ENCODE results near the gene GTPBP4.

DNA sequence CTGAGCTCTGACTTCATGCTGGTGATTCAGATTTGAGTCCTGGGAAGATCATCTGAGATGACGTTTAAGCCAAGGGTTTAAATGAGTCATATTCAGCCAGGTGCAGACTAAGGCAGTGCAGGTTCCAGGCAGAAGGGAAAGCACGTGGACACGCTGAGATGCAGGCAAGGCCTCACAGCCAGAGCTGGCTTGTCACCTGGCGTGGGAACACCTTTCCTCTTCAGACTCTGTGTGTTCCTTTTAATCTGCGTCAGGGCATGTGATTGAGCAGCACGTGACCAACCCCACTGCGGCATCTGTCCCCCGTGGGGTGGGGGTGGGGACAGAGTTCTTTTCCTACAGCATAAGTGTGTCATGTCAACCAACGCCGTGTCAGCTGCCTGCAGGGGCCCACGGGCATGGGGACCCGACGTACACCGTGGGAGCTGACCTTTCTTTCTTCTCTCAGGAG is 48.1 kb downstream of the GTPBP4 start:
- TF ChIP-seq, protein P1, sequence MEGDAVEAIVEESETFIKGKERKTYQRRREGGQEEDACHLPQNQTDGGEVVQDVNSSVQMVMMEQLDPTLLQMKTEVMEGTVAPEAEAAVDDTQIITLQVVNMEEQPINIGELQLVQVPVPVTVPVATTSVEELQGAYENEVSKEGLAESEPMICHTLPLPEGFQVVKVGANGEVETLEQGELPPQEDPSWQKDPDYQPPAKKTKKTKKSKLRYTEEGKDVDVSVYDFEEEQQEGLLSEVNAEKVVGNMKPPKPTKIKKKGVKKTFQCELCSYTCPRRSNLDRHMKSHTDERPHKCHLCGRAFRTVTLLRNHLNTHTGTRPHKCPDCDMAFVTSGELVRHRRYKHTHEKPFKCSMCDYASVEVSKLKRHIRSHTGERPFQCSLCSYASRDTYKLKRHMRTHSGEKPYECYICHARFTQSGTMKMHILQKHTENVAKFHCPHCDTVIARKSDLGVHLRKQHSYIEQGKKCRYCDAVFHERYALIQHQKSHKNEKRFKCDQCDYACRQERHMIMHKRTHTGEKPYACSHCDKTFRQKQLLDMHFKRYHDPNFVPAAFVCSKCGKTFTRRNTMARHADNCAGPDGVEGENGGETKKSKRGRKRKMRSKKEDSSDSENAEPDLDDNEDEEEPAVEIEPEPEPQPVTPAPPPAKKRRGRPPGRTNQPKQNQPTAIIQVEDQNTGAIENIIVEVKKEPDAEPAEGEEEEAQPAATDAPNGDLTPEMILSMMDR (IDR thresholded peaks at IDR 0.05 in 2 of 3, conservative IDR thresholded peaks at IDR 0.05 in 1 of 3; ENCODE audit: borderline replicate concordance in 1 of 3, insufficient read depth in 1 of 3, low read depth in 2 of 3, low read length in 2 of 3): no peak
- no peak for TF ChIP-seq YY1 (IDR thresholded peaks at IDR 0.05; ENCODE audit: extremely low read depth, insufficient replicate concordance, low read depth, low read length)
- TF ChIP-seq POLR2AphosphoS5 (IDR thresholded peaks at IDR 0.05; ENCODE audit: low read depth, low read length): no peak
- no peak for TF ChIP-seq POLR2A (IDR thresholded peaks at IDR 0.05; ENCODE audit: borderline replicate concordance, extremely low read depth, insufficient read depth, insufficient read length)
- TF ChIP-seq, protein P2, sequence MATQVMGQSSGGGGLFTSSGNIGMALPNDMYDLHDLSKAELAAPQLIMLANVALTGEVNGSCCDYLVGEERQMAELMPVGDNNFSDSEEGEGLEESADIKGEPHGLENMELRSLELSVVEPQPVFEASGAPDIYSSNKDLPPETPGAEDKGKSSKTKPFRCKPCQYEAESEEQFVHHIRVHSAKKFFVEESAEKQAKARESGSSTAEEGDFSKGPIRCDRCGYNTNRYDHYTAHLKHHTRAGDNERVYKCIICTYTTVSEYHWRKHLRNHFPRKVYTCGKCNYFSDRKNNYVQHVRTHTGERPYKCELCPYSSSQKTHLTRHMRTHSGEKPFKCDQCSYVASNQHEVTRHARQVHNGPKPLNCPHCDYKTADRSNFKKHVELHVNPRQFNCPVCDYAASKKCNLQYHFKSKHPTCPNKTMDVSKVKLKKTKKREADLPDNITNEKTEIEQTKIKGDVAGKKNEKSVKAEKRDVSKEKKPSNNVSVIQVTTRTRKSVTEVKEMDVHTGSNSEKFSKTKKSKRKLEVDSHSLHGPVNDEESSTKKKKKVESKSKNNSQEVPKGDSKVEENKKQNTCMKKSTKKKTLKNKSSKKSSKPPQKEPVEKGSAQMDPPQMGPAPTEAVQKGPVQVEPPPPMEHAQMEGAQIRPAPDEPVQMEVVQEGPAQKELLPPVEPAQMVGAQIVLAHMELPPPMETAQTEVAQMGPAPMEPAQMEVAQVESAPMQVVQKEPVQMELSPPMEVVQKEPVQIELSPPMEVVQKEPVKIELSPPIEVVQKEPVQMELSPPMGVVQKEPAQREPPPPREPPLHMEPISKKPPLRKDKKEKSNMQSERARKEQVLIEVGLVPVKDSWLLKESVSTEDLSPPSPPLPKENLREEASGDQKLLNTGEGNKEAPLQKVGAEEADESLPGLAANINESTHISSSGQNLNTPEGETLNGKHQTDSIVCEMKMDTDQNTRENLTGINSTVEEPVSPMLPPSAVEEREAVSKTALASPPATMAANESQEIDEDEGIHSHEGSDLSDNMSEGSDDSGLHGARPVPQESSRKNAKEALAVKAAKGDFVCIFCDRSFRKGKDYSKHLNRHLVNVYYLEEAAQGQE (IDR thresholded peaks at IDR 0.05; ENCODE audit: low read depth): no peak
- TF ChIP-seq CEBPB (IDR thresholded peaks at IDR 0.05; ENCODE audit: low read depth): no peak
- TF ChIP-seq SRF (IDR thresholded peaks at IDR 0.05; ENCODE audit: low read depth): no peak
- TF ChIP-seq EZH2 (IDR thresholded peaks at IDR 0.05): no peak
